ENCODE results near the gene ANKRD34B. TPM values are rescaled to one million over a fixed set of nuclear protein-coding genes. Genes with fewer than 3 reads are reported as not detected.

Gene ANKRD34B
- total and polyA plus RNA-seq, 2 of the 13 experiments (the other 11 are each of a cell fraction or from before 2014, with no cell fraction given): 0.01 to 0.04 TPM

- TF ChIP-seq ZNF782 (CRISPR knock-in tag; IDR thresholded peaks at IDR 0.05; ENCODE audit: borderline replicate concordance) (0 out of 2 replicates have a peak, but pooled peaks have one; percentile 56), MTA1 (CRISPR knock-in tag; IDR thresholded peaks at IDR 0.05; ENCODE audit: borderline replicate concordance) (0 out of 2 replicates have a peak, but pooled peaks have one; percentile 35), NONO (IDR thresholded peaks at IDR 0.05) (no peak), NONO (CRISPR knock-in tag; conservative IDR thresholded peaks at IDR 0.05) (0 out of 2 replicates have a peak, but pooled peaks have one; percentile 38), LBX2 (CRISPR knock-in tag; IDR thresholded peaks at IDR 0.05; ENCODE audit: borderline replicate concordance) (no peak), ZNF407 (CRISPR knock-in tag; IDR thresholded peaks at IDR 0.05; ENCODE audit: not compliant biosample characterization) (no peak), EP300 (IDR thresholded peaks at IDR 0.05; ENCODE audit: low read depth in 2 of 2, low read length in 2 of 2) (no peak), EP300 (CRISPR knock-in tag; IDR thresholded peaks at IDR 0.05; ENCODE audit: borderline replicate concordance) (no peak), POGK (CRISPR knock-in tag; conservative IDR thresholded peaks at IDR 0.05) (0 out of 2 replicates have a peak, but pooled peaks have one; percentile 17), ASH2L (IDR thresholded peaks at IDR 0.05; ENCODE audit: insufficient read length, low read depth, low read length) (no peak)
- TF ChIP-seq, protein P1, sequence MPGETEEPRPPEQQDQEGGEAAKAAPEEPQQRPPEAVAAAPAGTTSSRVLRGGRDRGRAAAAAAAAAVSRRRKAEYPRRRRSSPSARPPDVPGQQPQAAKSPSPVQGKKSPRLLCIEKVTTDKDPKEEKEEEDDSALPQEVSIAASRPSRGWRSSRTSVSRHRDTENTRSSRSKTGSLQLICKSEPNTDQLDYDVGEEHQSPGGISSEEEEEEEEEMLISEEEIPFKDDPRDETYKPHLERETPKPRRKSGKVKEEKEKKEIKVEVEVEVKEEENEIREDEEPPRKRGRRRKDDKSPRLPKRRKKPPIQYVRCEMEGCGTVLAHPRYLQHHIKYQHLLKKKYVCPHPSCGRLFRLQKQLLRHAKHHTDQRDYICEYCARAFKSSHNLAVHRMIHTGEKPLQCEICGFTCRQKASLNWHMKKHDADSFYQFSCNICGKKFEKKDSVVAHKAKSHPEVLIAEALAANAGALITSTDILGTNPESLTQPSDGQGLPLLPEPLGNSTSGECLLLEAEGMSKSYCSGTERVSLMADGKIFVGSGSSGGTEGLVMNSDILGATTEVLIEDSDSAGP (CRISPR knock-in tag; IDR thresholded peaks at IDR 0.05; ENCODE audit: borderline replicate concordance): peak; percentile 60; the same call in 1 of the 2 replicates
- TF ChIP-seq, protein P2, sequence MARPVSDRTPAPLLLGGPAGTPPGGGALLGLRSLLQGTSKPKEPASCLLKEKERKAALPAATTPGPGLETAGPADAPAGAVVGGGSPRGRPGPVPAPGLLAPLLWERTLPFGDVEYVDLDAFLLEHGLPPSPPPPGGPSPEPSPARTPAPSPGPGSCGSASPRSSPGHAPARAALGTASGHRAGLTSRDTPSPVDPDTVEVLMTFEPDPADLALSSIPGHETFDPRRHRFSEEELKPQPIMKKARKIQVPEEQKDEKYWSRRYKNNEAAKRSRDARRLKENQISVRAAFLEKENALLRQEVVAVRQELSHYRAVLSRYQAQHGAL (CRISPR knock-in tag; IDR thresholded peaks at IDR 0.05; ENCODE audit: not compliant biosample characterization): no peak
Observed at GRCh38 chr5:80569961-80570786, at the start of gene ANKRD34B (continued).
